DMS53 treated with DMSO at 0.1 percent for 48 hours (cell line): Measurements from ENCODE around the gene IGFLR1.
"Not testable (repeated sequence)": the region's sequence is repeated elsewhere in the genome, so short reads cannot be mapped to it uniquely, and the experiment has no call there.

Source experiments
- DNase-seq: peaks from one replicate; lab custom pipeline; 2025; ENCODE audit not compliant: unreplicated experiment; lab: John Stamatoyannopoulos, UW

Gene IGFLR1

GRCh38 chr19:35777086-35777841 is 35.0 kb upstream of the IGFLR1 start:
- DNase-seq = no peak

- DNase-seq = no peak
These were observed 34.0 kb upstream of the IGFLR1 start for GRCh38 chr19:35776102-35776788.

GRCh38 chr19:35775298-35776101 is 33.2 kb upstream of the IGFLR1 start, which contains the start of gene ARHGAP33:
Gene ARHGAP33, plus strand, starts transcription at chr19:35775564. Its CDS starts 95 bp downstream, at chr19:35775659.
- peak; percentile 98 for DNase-seq

GRCh38 chr19:35775046-35775297 is 32.7 kb upstream of the IGFLR1 start:
- no peak for DNase-seq

- peak; percentile 35 for DNase-seq
These were observed 32.2 kb upstream of the IGFLR1 start for GRCh38 chr19:35774274-35775045.

GRCh38 chr19:35773020-35773806 is 31.0 kb upstream of the IGFLR1 start:
- DNase-seq = no peak

GRCh38 chr19:35772362-35772761 is 30.1 kb upstream of the IGFLR1 start:
- not testable (repeated sequence) for DNase-seq

GRCh38 chr19:35768082-35768421 is 25.8 kb upstream of the IGFLR1 start:
- DNase-seq = no peak

- DNase-seq = no peak
These were observed 25.2 kb upstream of the IGFLR1 start for GRCh38 chr19:35767288-35768081.

- no peak for DNase-seq
These were observed 24.4 kb upstream of the IGFLR1 start for GRCh38 chr19:35766571-35767104.

GRCh38 chr19:35764432-35765315 is 22.4 kb upstream of the IGFLR1 start:
- DNase-seq = no peak

GRCh38 chr19:35760711-35761349 is 18.6 kb upstream of the IGFLR1 start:
- DNase-seq = no peak

GRCh38 chr19:35759697-35760096 is 17.4 kb upstream of the IGFLR1 start:
- no peak for DNase-seq

GRCh38 chr19:35757749-35758608 is 15.7 kb upstream of the IGFLR1 start, which contains the start of gene PROSER3:
Gene PROSER3, plus strand, starts transcription at chr19:35758176. Its CDS starts 40 bp downstream, at chr19:35758216.
- peak; percentile 100 for DNase-seq

- DNase-seq = no peak
These were observed 15.0 kb upstream of the IGFLR1 start for GRCh38 chr19:35757231-35757748.

- peak; percentile 43 for DNase-seq
These were observed 14.4 kb upstream of the IGFLR1 start, which contains the start of gene HSPB6 for GRCh38 chr19:35756377-35757230. Gene HSPB6, minus strand, starts transcription at chr19:35757029. Its CDS starts 21 bp downstream, at chr19:35757008.
